HG03521 (cell line): ENCODE data around the gene SIM2.

Experiments used
- ATAC-seq: cut with Tn5 transposase; IDR thresholded peaks from one replicate; pipeline ENCODE4 v1.9.1; 2021; ENCODE audit warnings: mild to moderate bottlenecking, moderate library complexity; ENCODE audit not compliant: unreplicated experiment

The SIM2 gene

DNA sequence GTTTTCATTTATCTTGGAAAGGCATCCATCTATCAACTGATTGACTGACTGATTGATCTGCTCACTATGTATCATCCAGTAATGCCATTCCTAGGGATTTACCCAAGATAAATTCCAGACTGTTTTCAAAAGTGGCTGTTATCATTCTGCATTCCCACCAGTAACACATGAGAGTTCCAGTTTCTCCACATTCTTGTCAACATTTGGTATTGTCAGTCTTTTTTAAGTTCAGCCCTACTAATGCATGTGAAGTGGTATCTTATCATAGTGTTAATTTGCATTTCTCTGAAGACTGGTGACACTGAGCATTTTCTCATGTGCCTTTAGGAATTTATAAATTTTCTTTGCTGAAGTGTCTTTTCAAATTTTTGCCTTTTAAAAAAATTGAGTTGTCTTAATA is 99.6 kb downstream of the SIM2 start:
- no peak for ATAC-seq
